Activated naive CD8-positive, alpha-beta T cell treated with anti-CD3 and anti-CD28 coated beads, Interleukin-2, amount 10 ng/mL, durations not matched to agents 7 days and 5 days (primary cell): ENCODE results near the gene CLCN1. TPM values are rescaled to one million over a fixed set of nuclear protein-coding genes. Genes with fewer than 3 reads are reported as not detected.
A peak's percentile ranks its signal among the peaks of the same experiment; 100 is the strongest.

Source experiments
- ATAC-seq: fragments of 150-1000 bp; cut with Tn5 transposase; one replicate; pipeline ENCODE4 v1.10.0; 2021; ENCODE audit warnings: low read depth, moderate library complexity
- POLR2A ChIA-PET: fragments of 350-600 bp; sonication (Branson Sonifier 250); formaldehyde crosslinking; loops from one replicate; lab custom pipeline; 2021; ENCODE audit warnings: antibody characterized with exemption; lab: Charles Lee
- DNase-seq: peaks from one replicate; pipeline ENCODE4 v3.0.0; 2021
- H3K27ac Mint-ChIP-seq: one replicate; pipeline ENCODE4 v1.8.0; 2022; ENCODE audit warnings: mild to moderate bottlenecking, mixed read lengths
- H3K27me3 Mint-ChIP-seq: one replicate; pipeline ENCODE4 v1.8.0; 2022; ENCODE audit warnings: mild to moderate bottlenecking, moderate library complexity, mixed read lengths
- H3K36me3 Mint-ChIP-seq: one replicate; pipeline ENCODE4 v1.8.0; 2021; ENCODE audit warnings: mild to moderate bottlenecking, mixed read lengths
- H3K4me1 Mint-ChIP-seq: one replicate; pipeline ENCODE4 v1.8.0; 2021; ENCODE audit warnings: mixed read lengths
- H3K4me3 Mint-ChIP-seq: one replicate; pipeline ENCODE4 v1.8.0; 2022; ENCODE audit warnings: mild to moderate bottlenecking, moderate library complexity, mixed read lengths
- H3K9me3 Mint-ChIP-seq: one replicate; pipeline ENCODE4 v1.8.0; 2021; ENCODE audit warnings: mixed read lengths
- total RNA-seq, 2 experiments: library from RNA; stranded (reverse); gene quantifications; one replicate each; pipeline ENCODE4 v1.2.3, GENCODE V29; 2021

The CLCN1 gene
- total RNA-seq, 2 experiments from 2014 or later: 0.08 TPM; not detected in 1

- H3K36me3 Mint-ChIP-seq: peaks cover 6% of the 10 kb centered on the region
- peak; percentile 6 for ATAC-seq
- peaks cover 51% of the 10 kb centered on the region for H3K4me1 Mint-ChIP-seq
These were observed 63.8 kb downstream of the CLCN1 start for GRCh38 chr7:143379611-143380259.

GRCh38 chr7:143380260-143380645, 64.3 kb downstream of the CLCN1 start:
- POLR2A ChIA-PET: interaction anchor here (0.6 to 3.1 kb wide), 26 partner anchors 10 to 754 kb away, joined by 3 to 44 read pairs (median 5); partner anchors contain the start of genes CASP2, EPHA1, FAM131B and GSTK1
- ATAC-seq (peak; percentile 49), DNase-seq (peak; percentile 90)
- H3K27ac Mint-ChIP-seq: peak overlapping the region; percentile 92
- H3K36me3 Mint-ChIP-seq: peaks cover 6% of the 10 kb centered on the region
- H3K4me3 Mint-ChIP-seq: peak overlapping the region; percentile 86
- no peaks in the 10 kb centered on the region for H3K9me3 Mint-ChIP-seq
- H3K27me3 Mint-ChIP-seq: no peaks in the 10 kb centered on the region
- H3K4me1 Mint-ChIP-seq: peaks cover 46% of the 10 kb centered on the region

More at GRCh38 chr7:143379611-143380259, 63.8 kb downstream of the CLCN1 start:
- H3K9me3 Mint-ChIP-seq: no peaks in the 10 kb centered on the region
- H3K27me3 Mint-ChIP-seq: no peaks in the 10 kb centered on the region
- peak overlapping the region; percentile 86 for H3K4me3 Mint-ChIP-seq
- no peak for DNase-seq
- POLR2A ChIA-PET: interaction anchor here (0.6 to 3.1 kb wide), 28 partner anchors 10 to 753 kb away, joined by 3 to 44 read pairs (median 4); partner anchors contain the start of genes CASP2, EPHA1, FAM131B and GSTK1
- H3K27ac Mint-ChIP-seq: peak overlapping the region; percentile 92

GRCh38 chr7:143380646-143381426, 64.9 kb downstream of the CLCN1 start, which contains the start of gene ZYX:
ZYX (plus strand) TSS chr7:143381345; CDS start chr7:143381572, 227 bp downstream.
- peaks cover 6% of the 10 kb centered on the region for H3K36me3 Mint-ChIP-seq
- peak; percentile 89 for DNase-seq
- no peaks in the 10 kb centered on the region for H3K9me3 Mint-ChIP-seq
- POLR2A ChIA-PET: interaction anchor here (0.7 to 3.1 kb wide), 21 partner anchors 10 to 754 kb away, joined by 3 to 44 read pairs (median 5); partner anchors contain the start of genes CASP2, EPHA1, FAM131B and GSTK1
- no peaks in the 10 kb centered on the region for H3K27me3 Mint-ChIP-seq
- H3K27ac Mint-ChIP-seq: peak within 1 kb of the TSS; percentile 92
- H3K4me1 Mint-ChIP-seq: peaks cover 40% of the 10 kb centered on the region
- H3K4me3 Mint-ChIP-seq: peak within 1 kb of the TSS; percentile 86
- ATAC-seq: peak; percentile 76

GRCh38 chr7:143381427-143382125, 65.7 kb downstream of the CLCN1 start:
- DNase-seq: no peak
- peaks cover 33% of the 10 kb centered on the region for H3K4me1 Mint-ChIP-seq
- POLR2A ChIA-PET: interaction anchor here (1.1 to 3.1 kb wide), 4 partner anchors 9 to 94 kb away, joined by 4 to 44 read pairs (median 10); partner anchors contain the start of genes CASP2 and EPHA1
- no peak for ATAC-seq
- no peaks in the 10 kb centered on the region for H3K27me3 Mint-ChIP-seq
- H3K27ac Mint-ChIP-seq: peak overlapping the region; percentile 32
- no peak overlapping the region for H3K4me3 Mint-ChIP-seq
- peaks cover 6% of the 10 kb centered on the region for H3K36me3 Mint-ChIP-seq
- H3K9me3 Mint-ChIP-seq: no peaks in the 10 kb centered on the region

GRCh38 chr7:143382126-143382790, 66.3 kb downstream of the CLCN1 start:
- POLR2A ChIA-PET: interaction anchor here (0.7 to 3.1 kb wide), 5 partner anchors 10 to 94 kb away, joined by 3 to 44 read pairs (median 5); partner anchors contain the start of genes CASP2 and EPHA1
- ATAC-seq: no peak
- DNase-seq: no peak
- Mint-ChIP-seq H3K4me3 (no peak overlapping the region), H3K36me3 (peaks cover 6% of the 10 kb centered on the region), H3K9me3 (no peaks in the 10 kb centered on the region), H3K4me1 (peaks cover 27% of the 10 kb centered on the region), H3K27ac (peak overlapping the region; percentile 66), H3K27me3 (no peaks in the 10 kb centered on the region)

GRCh38 chr7:143382791-143383641, 67.1 kb downstream of the CLCN1 start:
- Mint-ChIP-seq H3K27ac (peak overlapping the region; percentile 66), H3K4me3 (no peak overlapping the region), H3K9me3 (no peaks in the 10 kb centered on the region), H3K36me3 (peaks cover 6% of the 10 kb centered on the region), H3K27me3 (no peaks in the 10 kb centered on the region), H3K4me1 (peaks cover 25% of the 10 kb centered on the region)
- DNase-seq: no peak
- POLR2A ChIA-PET: interaction anchor here (0.7 to 2.4 kb wide), 7 partner anchors 8 to 120 kb away, joined by 3 to 21 read pairs (median 4); partner anchors contain the start of genes CASP2, EPHA1 and GSTK1
- no peak for ATAC-seq

GRCh38 chr7:143383642-143383957, 67.7 kb downstream of the CLCN1 start:
- H3K4me1 Mint-ChIP-seq: peaks cover 19% of the 10 kb centered on the region
- H3K27ac Mint-ChIP-seq: no peak overlapping the region
- POLR2A ChIA-PET: interaction anchor here (1.0 to 2.4 kb wide), 9 partner anchors 8 to 143 kb away, joined by 3 to 21 read pairs (median 6); partner anchors contain the start of genes CASP2, EPHA1 and GSTK1
- peaks cover 6% of the 10 kb centered on the region for H3K36me3 Mint-ChIP-seq
- ATAC-seq (no peak), DNase-seq (no peak)
- H3K4me3 Mint-ChIP-seq: no peak overlapping the region
- no peaks in the 10 kb centered on the region for H3K27me3 Mint-ChIP-seq
- H3K9me3 Mint-ChIP-seq: no peaks in the 10 kb centered on the region

- Mint-ChIP-seq H3K9me3 (no peaks in the 10 kb centered on the region), H3K27me3 (no peaks in the 10 kb centered on the region), H3K36me3 (peaks cover 7% of the 10 kb centered on the region), H3K4me1 (peaks cover 15% of the 10 kb centered on the region), H3K4me3 (no peak overlapping the region), H3K27ac (no peak overlapping the region)
- DNase-seq: no peak
- no peak for ATAC-seq
- POLR2A ChIA-PET: interaction anchor here (0.6 to 2.4 kb wide), 12 partner anchors 9 to 144 kb away, joined by 3 to 21 read pairs (median 4); partner anchors contain the start of genes CASP2, EPHA1 and GSTK1
These were observed 68.2 kb downstream of the CLCN1 start for GRCh38 chr7:143384148-143384547.

GRCh38 chr7:143384661-143385631, 69.0 kb downstream of the CLCN1 start:
- H3K9me3 Mint-ChIP-seq: no peaks in the 10 kb centered on the region
- H3K27ac Mint-ChIP-seq: no peak overlapping the region
- ATAC-seq (no peak), DNase-seq (no peak)
- H3K4me1 Mint-ChIP-seq: peaks cover 16% of the 10 kb centered on the region
- no peaks in the 10 kb centered on the region for H3K27me3 Mint-ChIP-seq
- POLR2A ChIA-PET: interaction anchor here (0.6 to 2.4 kb wide), 13 partner anchors 8 to 145 kb away, joined by 3 to 21 read pairs (median 4); partner anchors contain the start of genes CASP2, EPHA1 and GSTK1
- no peak overlapping the region for H3K4me3 Mint-ChIP-seq
- H3K36me3 Mint-ChIP-seq: peaks cover 13% of the 10 kb centered on the region

- no peak overlapping the region for H3K4me3 Mint-ChIP-seq
- peaks cover 16% of the 10 kb centered on the region for H3K4me1 Mint-ChIP-seq
- H3K27me3 Mint-ChIP-seq: no peaks in the 10 kb centered on the region
- peak; percentile 63 for DNase-seq
- no peak overlapping the region for H3K27ac Mint-ChIP-seq
- ATAC-seq: peak; percentile 72
- peaks cover 18% of the 10 kb centered on the region for H3K36me3 Mint-ChIP-seq
- no peaks in the 10 kb centered on the region for H3K9me3 Mint-ChIP-seq
- POLR2A ChIA-PET: interaction anchor here (0.7 to 1.3 kb wide), 6 partner anchors 9 to 141 kb away, joined by 3 to 10 read pairs (median 4); no protein-coding TSS in a partner anchor
These were observed 70.2 kb downstream of the CLCN1 start for GRCh38 chr7:143385891-143386781.
